Stimulated activated CD8-positive, alpha-beta memory T cell treated with anti-CD3 and anti-CD28 coated beads, Interleukin-15, amount 100 ng/mL, for 1 hour (primary cell): ENCODE data around the gene GABRB1.

ENCODE experiments used
- DNase-seq: peaks from one replicate; pipeline ENCODE4 v3.0.0-alpha.2; 2020; ENCODE audit warnings: low read depth

GABRB1 gene

GRCh38 chr4:47118192-47118929 lies 87.0 kb downstream of the GABRB1 start:
- no peak for DNase-seq

- DNase-seq = no peak
Observed at GRCh38 chr4:47120783-47121182, 89.4 kb downstream of the GABRB1 start.

DNA sequence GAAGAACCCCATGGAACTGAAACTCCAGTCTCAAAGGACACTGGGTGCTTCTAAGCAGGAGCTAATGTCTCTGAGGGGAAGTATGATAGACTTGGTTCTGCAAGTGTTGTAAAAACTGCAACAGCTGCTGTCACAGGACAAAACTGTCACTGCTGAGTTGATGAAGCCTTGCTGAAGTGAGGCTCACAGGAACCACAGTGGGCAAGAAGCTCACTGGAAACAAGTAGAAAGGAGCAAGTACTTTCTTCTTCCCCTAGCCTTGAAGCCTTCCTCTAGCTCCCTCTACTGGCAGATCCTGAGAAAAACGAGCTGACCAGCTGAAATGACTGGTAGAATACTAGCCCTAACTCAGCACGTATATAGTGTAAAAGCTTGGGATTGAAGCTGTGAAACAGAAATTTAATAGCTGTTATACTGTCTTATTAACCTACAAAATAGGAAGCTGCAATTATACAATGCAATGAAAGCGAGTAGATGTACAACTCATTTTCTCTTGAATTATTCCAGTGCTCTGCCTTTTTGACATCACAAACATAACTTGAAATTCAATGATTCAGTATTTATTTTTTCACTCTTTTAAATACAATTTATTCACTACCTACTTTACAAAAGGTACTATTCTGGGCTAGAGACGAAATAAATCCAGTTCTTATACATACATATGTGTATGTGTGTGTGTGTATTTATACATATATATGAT lies 91.4 kb downstream of the GABRB1 start:
- peak; percentile 11 for DNase-seq

DNA sequence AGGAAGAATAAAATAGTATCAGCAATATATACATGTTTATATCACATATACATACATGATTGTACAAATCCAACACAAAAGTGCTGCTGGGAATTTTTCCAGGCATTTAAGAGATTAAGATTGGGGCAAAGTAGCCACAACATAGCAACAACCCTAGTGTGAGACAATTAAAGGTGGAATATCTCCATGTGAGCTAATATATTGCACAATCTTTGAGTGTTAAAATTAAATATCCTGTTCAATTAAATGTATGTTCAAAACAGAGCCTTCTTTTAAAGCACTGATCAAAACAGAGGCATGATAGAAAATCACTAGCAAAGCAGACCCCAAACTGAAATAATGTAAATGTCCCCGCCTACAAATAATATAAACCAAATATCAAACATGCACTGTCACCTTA lies 97.6 kb downstream of the GABRB1 start:
- DNase-seq = no peak

GRCh38 chr4:47135210-47135609 lies 103.8 kb downstream of the GABRB1 start:
- no peak for DNase-seq

DNA sequence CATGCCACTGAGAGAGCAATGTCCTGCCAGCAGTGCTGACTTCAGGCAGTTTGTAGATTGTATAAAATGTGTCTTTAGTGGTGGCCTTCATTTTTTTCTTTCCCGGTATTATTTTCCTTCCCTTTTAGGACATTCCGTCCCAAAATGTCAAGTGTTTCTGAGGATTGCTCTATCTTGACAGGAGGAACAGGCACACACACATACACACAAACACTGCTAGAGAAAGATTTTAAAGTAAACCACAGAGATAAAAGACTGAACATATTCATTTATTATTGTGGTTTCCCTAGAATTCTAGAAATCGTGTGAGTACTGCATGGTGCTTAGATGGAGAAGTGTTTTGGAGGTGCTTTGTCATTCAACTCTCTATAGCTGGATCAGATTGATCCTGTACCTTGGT lies 111.9 kb downstream of the GABRB1 start:
- no peak for DNase-seq

GRCh38 chr4:47145630-47146029 lies 114.3 kb downstream of the GABRB1 start:
- no peak for DNase-seq

GRCh38 chr4:47154816-47155370 lies 123.5 kb downstream of the GABRB1 start:
- no peak for DNase-seq

GRCh38 chr4:47155919-47156318 lies 124.6 kb downstream of the GABRB1 start:
- no peak for DNase-seq

- no peak for DNase-seq
Observed at GRCh38 chr4:47160095-47160494, 128.7 kb downstream of the GABRB1 start.

DNA sequence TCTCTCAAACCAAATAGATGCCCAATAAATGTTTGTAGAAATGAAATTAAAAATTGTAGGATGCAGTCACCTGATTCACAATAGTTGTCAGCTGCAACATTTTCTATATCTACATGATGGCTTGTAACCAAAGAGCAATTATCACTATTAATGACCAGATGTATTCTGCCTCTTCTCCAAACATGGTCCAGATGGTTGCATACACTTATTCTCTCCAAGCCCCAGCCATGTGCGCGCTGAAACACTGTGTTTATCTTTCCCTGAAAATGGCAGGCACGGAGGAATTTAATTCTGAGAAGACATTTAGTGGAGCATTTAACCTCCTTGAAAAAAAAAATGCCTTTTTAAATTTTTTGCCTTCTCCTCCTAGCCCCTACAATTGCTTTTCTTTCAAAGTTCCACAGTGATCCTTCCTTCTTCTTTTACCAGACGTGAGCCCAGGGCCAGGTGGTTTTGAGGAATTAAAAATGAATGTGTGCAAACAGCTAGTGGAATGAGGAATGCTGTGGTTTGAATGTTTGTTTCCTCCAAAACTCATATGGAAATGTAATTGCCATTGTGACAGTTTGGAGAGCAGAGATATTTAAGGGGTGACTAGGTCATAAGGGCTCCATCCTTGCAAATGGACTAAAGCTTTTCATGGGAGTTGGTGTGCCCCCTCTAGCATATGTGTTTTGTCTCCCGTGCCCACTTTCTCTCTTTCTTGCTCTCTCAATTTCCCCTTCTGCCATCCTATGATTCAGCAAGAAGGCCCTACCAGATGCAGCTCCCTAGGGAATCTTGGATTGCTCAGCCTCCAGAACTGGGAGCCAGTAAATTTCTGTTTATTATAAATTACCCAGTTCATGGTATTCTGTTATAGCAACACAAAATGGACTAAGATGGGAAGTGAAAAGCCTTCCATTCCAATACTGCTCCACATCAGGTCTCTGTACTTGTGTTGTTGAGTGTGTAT lies 136.0 kb downstream of the GABRB1 start:
- DNase-seq = no peak

DNA sequence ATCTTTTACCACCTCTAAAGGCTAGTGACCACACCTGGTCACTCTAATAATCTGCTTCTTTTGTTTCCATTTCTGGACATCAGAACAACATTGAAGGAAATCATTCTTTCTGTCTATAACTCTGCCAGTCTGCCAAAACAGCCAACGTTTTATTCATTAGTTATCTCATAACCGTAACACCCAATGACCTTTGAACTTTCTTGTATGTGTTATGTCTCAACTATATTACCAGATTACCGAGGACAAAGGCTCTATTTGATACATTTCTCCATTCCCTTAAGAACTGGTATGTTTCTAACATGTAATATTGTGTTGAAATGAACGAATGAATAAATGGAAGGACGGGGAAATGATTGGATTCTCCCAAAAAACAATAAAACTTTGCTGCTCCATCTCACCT lies 152.7 kb downstream of the GABRB1 start:
- DNase-seq = no peak

GRCh38 chr4:47185761-47186160 lies 154.4 kb downstream of the GABRB1 start:
- no peak for DNase-seq

GRCh38 chr4:47187608-47188007 lies 156.2 kb downstream of the GABRB1 start:
- no peak for DNase-seq

GRCh38 chr4:47193179-47193578 lies 161.8 kb downstream of the GABRB1 start:
- DNase-seq = no peak

DNA sequence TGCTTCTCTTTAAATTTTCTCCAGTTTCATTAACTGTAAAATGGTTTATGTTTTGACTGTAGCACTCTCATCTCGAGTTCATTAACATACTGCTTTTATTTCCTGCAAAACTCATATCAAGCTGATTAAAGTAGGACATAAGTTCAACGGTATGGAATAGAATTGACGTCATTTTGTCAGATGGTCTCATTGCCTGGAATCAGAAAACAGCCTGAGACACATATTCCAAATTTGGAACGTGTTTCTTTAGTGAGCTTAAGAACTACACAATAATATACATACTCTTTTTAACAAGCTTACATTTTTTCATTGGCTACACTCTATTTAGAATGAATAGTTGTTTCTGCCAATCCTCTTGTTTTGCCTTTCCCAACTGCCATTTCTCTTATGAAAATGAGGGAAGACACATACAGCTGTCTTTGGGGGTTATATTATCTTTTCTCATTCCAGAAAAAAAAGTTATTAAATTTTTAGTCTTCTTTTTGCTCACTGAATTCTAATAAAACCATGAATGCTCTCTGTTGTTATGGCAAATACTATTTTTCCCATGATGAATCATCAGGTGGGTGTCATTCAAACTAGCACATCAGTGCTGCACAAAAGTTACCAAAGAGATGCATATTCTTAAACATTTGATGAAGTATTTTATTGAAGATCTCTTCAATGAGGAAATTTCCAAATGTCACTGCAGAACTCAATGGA lies 162.8 kb downstream of the GABRB1 start:
- no peak for DNase-seq

DNA sequence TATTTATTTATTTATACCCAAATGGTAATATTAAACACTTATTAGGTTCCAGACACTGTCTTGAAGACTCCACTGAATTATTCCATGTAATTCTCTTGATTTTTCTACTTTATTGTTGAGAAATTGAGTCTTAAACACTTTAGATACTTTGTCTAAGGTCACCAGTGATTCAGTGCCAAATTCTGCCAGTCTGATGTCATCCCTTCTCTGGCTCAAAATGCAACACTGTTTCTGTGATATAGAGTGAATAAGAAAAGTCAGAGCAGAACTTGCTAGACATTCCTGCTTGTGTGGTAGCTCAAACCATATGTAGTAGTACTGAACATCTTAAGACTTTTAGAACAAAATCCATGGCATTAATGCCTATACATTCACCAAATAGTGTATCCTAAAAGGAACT lies 164.3 kb downstream of the GABRB1 start:
- no peak for DNase-seq

DNA sequence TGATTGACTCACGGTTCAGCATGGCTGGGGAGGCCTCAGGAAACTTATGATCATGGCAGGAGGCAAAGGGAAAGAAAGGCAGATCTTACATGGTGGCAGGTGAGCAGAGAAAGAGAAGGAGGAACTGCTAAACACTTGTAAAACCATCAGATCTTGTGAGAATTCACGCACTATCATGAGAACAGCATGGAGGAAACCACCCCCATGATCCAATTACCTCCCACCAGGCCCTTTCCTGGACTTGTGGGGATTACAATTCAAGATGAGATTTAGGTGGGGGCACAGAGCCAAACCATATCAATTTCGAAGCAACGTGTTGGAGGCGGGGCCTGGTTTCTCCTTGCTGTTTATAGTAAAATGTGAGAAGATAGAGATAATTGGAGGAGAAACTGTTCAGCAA lies 167.4 kb downstream of the GABRB1 start:
- DNase-seq = no peak

DNA sequence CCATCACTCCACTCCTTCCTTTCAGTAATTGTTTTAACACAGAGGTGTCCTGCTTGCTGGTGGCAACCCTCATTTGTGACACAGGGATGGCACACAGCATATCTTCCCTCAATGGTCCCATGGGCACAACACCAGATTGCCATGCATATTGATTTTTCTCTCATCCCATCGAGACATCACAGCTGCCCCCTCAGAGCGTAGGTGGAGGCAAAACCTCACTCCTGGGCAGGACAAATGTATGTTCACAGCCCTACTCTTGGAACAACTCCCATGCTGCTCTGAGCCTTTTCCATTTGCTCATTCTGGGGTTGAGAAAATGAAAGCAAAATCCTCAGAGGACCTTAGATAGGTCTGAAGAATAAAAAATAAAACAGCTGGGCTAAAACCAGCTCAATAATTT lies 172.2 kb downstream of the GABRB1 start:
- no peak for DNase-seq

DNA sequence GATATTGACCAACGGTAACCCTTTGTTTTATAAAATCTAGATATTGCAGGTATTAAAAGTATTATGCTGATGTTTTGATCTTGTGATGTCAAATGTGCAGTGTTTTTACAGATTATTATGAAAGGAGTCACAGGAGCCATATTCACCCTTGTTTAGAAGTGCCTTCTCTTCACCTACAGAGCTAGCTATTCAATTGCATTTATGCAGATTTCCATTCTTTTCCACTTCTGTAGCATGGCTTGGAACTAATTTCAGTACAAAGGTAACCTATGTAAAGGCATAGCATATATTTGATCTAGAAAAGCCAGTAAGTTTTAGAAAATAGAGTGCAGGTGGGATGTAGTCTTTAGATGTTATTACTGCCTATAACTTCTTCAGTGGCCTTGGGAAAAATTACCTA lies 176.2 kb downstream of the GABRB1 start:
- no peak for DNase-seq

GRCh38 chr4:47209833-47210232 lies 178.5 kb downstream of the GABRB1 start:
- DNase-seq = no peak

- DNase-seq = no peak
Observed at GRCh38 chr4:47210828-47211227, 179.5 kb downstream of the GABRB1 start.
